PFSK-1 (cell line): ENCODE measurements around the gene WDR1.

Experiments
- FOXP2 ChIP-seq: optimal IDR thresholded peaks from 2 replicates; pipeline ENCODE3; 2011; ENCODE audit warnings: borderline replicate concordance, control low read depth, inconsistent platforms; ENCODE audit not compliant: insufficient read depth; ENCODE audit errors: extremely low read length, extremely low read depth
- POLR2AphosphoS5 ChIP-seq: IDR thresholded peaks from 2 replicates; pipeline ENCODE4 v1.6.1; 2012; ENCODE audit warnings: low read depth, mild to moderate bottlenecking, control low read depth, low read length, moderate library complexity
- REST ChIP-seq, 2 experiments: IDR thresholded peaks; 2 replicates each; pipeline versions ENCODE4 v1.6.1 to v1.8.0; 2011 to 2012; ENCODE audit warnings: low read depth in 2 of 2, low read length in 2 of 2, control low read depth in 1 of 2, inconsistent platforms in 1 of 2, mild to moderate bottlenecking in 1 of 2, moderate library complexity in 1 of 2; ENCODE audit not compliant: insufficient read depth in 1 of 2
- SIN3A ChIP-seq: IDR thresholded peaks from 2 replicates; pipeline ENCODE4 v1.6.1; 2012; ENCODE audit warnings: mild to moderate bottlenecking, low read length, moderate library complexity, borderline replicate concordance; ENCODE audit not compliant: insufficient read depth
- TAF1 ChIP-seq: IDR thresholded peaks from 2 replicates; pipeline ENCODE4 v1.6.1; 2012; ENCODE audit warnings: low read length, control low read depth, borderline replicate concordance; ENCODE audit not compliant: insufficient read depth

WDR1 gene

GRCh38 chr4:10077483-10078335 is 38.9 kb downstream of the WDR1 start:
- TF ChIP-seq POLR2AphosphoS5 = no peak
- TF ChIP-seq SIN3A = no peak
- no peak for TF ChIP-seq TAF1
- no peak for TF ChIP-seq FOXP2
- TF ChIP-seq REST (IDR thresholded peaks at IDR 0.05; ENCODE audit: insufficient read depth in 1 of 2, low read depth in 2 of 2, low read length in 2 of 2) = no peak

- TF ChIP-seq FOXP2 = no peak
- no peak for TF ChIP-seq POLR2AphosphoS5
- TF ChIP-seq SIN3A = no peak
- no peak for TF ChIP-seq REST (IDR thresholded peaks at IDR 0.05; ENCODE audit: insufficient read depth in 1 of 2, low read depth in 2 of 2, low read length in 2 of 2)
- TF ChIP-seq TAF1 = no peak
Observed at GRCh38 chr4:10077076-10077475, 39.5 kb downstream of the WDR1 start.

GRCh38 chr4:10075953-10076391 is 40.6 kb downstream of the WDR1 start:
- TF ChIP-seq SIN3A (no peak), TAF1 (no peak), REST (IDR thresholded peaks at IDR 0.05; ENCODE audit: insufficient read depth in 1 of 2, low read depth in 2 of 2, low read length in 2 of 2) (no peak), POLR2AphosphoS5 (no peak), FOXP2 (no peak)

- no peak for TF ChIP-seq SIN3A
- TF ChIP-seq TAF1 = no peak
- TF ChIP-seq REST (IDR thresholded peaks at IDR 0.05; ENCODE audit: insufficient read depth in 1 of 2, low read depth in 2 of 2, low read length in 2 of 2) = no peak
- no peak for TF ChIP-seq FOXP2
- TF ChIP-seq POLR2AphosphoS5 = no peak
Observed at GRCh38 chr4:10075158-10075863, 41.3 kb downstream of the WDR1 start.
